Sigmoid colon (tissue), 4 donors: ENCODE results near the gene ADCY5.

Experiments
- EP300 ChIP-seq, 4 donors: sonication (generic); formaldehyde crosslinking; IDR thresholded peaks; one replicate each; pipeline ENCODE4 v1.6.1; 2017; ENCODE audit warnings: antibody characterized with exemption in 4 of 4
- POLR2A ChIP-seq, 2 donors: fragments of 450-650 bp; IDR thresholded peaks; one replicate each; pipeline ENCODE4 v1.6.1; 2016; ENCODE audit warnings: antibody characterized with exemption in 2 of 2, mild to moderate bottlenecking in 2 of 2, moderate library complexity in 2 of 2

DNA sequence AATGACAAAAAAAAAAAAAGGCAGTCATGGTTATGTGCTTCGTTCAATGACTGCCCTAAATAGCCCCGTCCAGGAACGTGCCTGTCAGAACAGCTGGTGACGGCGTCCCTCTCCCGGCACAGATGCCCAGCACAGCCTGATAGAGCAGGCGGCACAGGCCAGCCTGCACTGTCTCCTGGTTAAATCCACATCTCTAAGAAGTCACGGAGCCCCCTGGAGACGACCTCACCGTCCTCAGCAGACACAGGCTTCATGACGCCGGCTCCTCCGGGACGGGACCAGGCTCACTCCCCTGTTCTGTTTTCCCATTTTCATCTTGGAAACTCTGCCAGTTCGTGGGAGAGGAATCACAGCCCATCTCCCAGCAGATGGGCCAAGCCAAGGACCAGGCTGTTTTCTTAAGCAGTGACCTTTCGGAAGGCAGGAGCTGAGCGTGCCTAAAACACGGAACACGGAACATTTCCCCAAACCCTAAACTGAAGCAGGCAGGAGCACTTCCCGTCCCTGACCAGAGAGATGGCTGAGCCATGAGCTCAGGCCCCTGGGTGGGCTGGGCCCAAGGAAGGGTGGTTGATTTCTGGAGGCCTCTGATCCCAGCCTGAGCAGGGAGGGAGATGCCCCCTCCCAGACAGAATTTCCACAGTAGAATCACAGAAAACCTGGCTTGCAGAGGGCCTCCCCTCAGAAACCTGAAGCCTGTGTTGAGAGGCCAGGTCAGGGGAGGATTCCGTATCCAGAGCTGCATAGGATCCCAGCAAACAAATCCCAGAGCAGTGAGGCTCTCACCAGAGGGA is 35.9 kb downstream of the ADCY5 start:
- TF ChIP-seq EP300 (IDR thresholded peaks at IDR 0.05): peak in 1 of 4 donors; percentile 12
- peak in 1 of 2 donors; percentile 17 for TF ChIP-seq POLR2A (IDR thresholded peaks at IDR 0.05)
